AG04449 (cell line): Measurements from ENCODE around the gene SSBP3.

Experiments
- CTCF ChIA-PET: fragments of 350-600 bp; formaldehyde crosslinking; extraction: SDS; loops from one replicate; lab custom pipeline; 2021; ENCODE audit warnings: antibody characterized with exemption; lab: Yijun Ruan, JAX
- POLR2A ChIA-PET: fragments of 400-600, 350-600 bp; formaldehyde crosslinking; extraction: SDS; loops from one replicate; lab custom pipeline; 2020; ENCODE audit warnings: antibody characterized with exemption, inconsistent platforms; lab: Yijun Ruan, JAX
- DNase-seq: peaks from one replicate; pipeline ENCODE4 v3.0.0-alpha.2; 2010; ENCODE audit warnings: low read depth, low spot score
- H3K4me3 ChIP-seq: 2 replicates; pipeline ENCODE4 v1.5.1; 2011; ENCODE audit warnings: low read depth, mild to moderate bottlenecking, control low read depth, low read length
- TF ChIP-seq, protein P1 (sequence below): IDR thresholded peaks from one replicate; pipeline ENCODE4 v1.5.1; 2011; ENCODE audit warnings: mild to moderate bottlenecking, moderate library complexity, low read length, control low read depth, inconsistent platforms; ENCODE audit not compliant: insufficient read depth; ENCODE audit errors: missing control alignments

The SSBP3 gene

DNA sequence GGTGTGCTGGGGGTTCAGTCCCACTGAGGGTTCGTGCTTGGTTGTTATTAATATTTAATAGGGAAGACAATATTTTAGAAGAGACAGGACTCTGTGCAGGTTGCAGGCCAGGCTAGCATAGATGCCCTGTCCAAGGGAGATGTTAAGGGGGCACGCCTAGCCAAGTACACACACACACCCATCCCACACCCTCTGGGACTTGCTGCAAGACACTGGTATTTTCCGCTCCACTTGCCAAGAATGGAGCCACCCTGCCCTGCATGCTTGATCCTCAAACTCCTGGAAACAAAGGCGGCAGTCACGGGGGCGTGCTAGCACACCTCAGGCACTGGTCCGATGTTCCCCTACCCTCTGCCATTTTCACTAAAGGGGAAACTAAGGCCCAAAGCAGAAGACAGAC, 107.2 kb downstream of the SSBP3 start:
- ChIA-PET POLR2A (no interaction called here), CTCF (interaction anchor here (0.8 to 3.6 kb wide), 2 partner anchors 11 to 191 kb away, joined by 4 to 19 read pairs; no protein-coding TSS in a partner anchor)
- no peak overlapping the region for H3K4me3 ChIP-seq
- TF ChIP-seq, protein P1, sequence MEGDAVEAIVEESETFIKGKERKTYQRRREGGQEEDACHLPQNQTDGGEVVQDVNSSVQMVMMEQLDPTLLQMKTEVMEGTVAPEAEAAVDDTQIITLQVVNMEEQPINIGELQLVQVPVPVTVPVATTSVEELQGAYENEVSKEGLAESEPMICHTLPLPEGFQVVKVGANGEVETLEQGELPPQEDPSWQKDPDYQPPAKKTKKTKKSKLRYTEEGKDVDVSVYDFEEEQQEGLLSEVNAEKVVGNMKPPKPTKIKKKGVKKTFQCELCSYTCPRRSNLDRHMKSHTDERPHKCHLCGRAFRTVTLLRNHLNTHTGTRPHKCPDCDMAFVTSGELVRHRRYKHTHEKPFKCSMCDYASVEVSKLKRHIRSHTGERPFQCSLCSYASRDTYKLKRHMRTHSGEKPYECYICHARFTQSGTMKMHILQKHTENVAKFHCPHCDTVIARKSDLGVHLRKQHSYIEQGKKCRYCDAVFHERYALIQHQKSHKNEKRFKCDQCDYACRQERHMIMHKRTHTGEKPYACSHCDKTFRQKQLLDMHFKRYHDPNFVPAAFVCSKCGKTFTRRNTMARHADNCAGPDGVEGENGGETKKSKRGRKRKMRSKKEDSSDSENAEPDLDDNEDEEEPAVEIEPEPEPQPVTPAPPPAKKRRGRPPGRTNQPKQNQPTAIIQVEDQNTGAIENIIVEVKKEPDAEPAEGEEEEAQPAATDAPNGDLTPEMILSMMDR: no peak
- no peak for DNase-seq

DNA sequence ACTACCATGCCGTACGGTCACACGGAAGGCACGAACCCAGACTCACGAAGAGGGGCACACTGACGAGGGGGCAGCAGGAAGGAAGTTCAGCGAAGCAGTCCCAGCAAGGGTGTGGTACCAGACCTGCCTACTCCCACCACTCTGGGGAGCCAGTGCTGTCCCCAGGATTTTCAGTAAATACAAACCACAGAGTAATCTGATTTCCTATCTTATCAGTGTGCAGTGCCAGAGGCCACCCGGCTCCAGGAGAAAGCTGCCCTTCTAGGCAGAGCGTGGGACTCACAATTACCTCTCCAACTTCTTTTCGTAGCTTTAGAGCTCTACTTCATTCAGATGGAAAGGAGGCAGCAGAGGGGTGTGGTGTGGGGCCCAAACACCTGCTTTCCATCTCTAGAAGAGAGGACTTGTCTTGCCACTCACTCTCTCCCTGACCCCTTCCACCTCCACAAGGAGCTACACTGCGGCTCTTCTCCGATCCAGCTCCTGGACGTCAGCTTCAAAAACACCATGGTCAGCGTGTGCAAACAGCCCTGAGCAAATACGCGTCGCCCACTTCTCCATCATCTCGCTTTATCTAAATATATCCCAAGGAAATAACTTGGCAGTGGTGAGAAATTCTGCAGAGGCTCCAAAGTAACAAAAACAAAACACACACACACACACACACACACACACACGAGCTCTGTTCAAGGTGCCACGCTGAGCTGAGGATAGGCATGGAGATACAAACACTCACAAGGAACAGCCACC, 107.7 kb downstream of the SSBP3 start:
- no peak for DNase-seq
- ChIA-PET CTCF (interaction anchor here (0.8 to 3.6 kb wide), 2 partner anchors 11 to 191 kb away, joined by 4 to 19 read pairs; no protein-coding TSS in a partner anchor), POLR2A (no interaction called here)
- TF ChIP-seq, protein P1: no peak
- H3K4me3 ChIP-seq: no peak overlapping the region

DNA sequence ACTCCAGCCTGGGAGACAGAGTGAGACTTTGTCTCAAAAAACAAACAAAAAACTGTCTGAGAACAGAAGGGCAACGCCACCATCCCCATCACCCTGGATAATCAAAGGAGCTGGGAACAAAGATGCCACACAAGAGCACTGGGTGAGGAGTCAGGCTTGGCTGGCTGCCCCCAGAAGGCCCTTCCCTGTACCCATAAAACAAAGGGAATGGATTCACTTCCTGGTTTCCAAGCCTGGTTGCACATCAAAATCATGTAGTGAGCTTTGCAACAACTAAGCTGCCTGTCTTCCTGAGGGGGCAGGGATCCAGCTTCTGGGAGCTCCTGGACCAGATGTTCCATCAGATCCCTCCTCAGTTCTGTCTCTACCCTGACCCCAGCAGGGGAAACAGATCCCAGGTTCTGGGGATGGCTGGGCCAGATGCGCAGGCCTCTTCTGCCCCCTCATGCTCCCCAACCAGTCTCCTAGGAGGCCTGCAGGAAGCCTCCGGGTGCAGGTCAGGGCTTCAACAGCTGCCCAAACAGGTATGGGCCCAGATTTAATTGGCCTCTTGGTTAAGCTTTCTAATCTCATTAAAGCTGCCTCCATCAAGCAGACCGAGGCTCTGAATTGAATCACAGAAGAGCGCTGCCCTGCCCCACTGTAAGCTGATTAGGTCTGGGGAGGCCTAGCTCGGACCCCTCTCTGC, 108.5 kb downstream of the SSBP3 start:
- POLR2A ChIA-PET: no interaction called here
- DNase-seq: no peak
- no peak overlapping the region for H3K4me3 ChIP-seq
- TF ChIP-seq, protein P1: no peak
- CTCF ChIA-PET: interaction anchor here (3.6 kb wide), 1 partner anchor 12 kb away, joined by 19 read pairs; no protein-coding TSS in a partner anchor

DNA sequence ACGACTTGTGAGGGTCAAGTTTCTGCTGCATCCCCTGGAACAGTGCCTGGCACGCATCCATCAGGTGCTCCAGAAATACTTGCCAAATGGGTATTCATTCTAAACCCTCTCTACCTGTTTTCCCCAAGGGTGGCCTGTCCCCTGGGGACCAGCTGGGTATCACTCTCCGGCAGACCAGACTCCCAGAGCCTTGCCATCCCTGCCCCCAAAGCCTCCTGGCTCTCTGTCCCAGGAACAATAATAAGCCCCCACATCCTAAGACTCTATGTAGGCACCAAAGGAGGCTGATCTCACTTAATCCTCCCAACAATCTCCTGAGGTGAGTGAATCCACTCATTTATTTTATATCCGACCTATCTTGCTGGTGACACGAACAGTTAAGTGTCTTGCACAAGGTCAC, 109.5 kb downstream of the SSBP3 start:
- CTCF ChIA-PET: no interaction called here
- TF ChIP-seq, protein P1: no peak
- POLR2A ChIA-PET: no interaction called here
- no peak for DNase-seq
- no peak overlapping the region for H3K4me3 ChIP-seq

DNA sequence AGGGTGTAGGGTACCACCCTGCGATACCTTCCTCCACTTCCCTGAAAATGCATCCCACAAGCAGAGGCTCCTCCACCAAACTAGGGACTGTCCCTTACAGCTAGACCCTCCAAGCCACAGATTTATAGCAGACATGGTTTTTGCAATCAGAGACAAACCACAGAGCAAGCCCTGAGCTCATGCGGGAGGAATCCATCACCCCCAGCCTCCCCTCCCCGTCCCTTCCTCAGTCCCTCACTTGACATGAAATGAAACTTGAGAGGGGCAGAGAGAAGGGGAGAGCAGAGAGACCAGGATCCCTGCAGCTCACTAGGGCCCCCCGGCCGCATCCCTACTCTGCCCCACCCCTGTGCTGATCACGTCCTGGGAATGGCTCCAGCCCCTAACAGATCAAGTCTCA, 111.3 kb downstream of the SSBP3 start:
- ChIA-PET POLR2A (no interaction called here), CTCF (interaction anchor here (0.7 to 2.1 kb wide), 5 partner anchors 9 to 91 kb away, joined by 3 to 8 read pairs (median 4); no protein-coding TSS in a partner anchor)
- TF ChIP-seq, protein P1: no peak
- no peak overlapping the region for H3K4me3 ChIP-seq
- no peak for DNase-seq
